ENCODE measurements around the gene FBXO2.

DNA sequence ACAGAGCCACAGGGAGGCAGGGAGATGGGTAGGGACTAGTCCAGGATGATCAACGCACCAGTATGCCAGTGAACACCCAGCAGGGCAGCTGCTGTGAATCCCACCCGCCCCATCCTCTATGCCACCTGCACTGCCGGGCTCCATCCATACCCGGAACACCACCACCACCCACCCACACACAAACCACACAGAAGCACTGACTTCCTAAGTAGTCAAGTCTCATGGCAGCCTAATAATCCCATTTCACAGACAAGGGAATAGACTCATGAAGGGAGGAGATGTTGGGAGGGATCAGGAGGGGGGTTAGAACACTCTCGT is 43.6 kb upstream of the FBXO2 start:
- TF ChIP-seq, protein P1, sequence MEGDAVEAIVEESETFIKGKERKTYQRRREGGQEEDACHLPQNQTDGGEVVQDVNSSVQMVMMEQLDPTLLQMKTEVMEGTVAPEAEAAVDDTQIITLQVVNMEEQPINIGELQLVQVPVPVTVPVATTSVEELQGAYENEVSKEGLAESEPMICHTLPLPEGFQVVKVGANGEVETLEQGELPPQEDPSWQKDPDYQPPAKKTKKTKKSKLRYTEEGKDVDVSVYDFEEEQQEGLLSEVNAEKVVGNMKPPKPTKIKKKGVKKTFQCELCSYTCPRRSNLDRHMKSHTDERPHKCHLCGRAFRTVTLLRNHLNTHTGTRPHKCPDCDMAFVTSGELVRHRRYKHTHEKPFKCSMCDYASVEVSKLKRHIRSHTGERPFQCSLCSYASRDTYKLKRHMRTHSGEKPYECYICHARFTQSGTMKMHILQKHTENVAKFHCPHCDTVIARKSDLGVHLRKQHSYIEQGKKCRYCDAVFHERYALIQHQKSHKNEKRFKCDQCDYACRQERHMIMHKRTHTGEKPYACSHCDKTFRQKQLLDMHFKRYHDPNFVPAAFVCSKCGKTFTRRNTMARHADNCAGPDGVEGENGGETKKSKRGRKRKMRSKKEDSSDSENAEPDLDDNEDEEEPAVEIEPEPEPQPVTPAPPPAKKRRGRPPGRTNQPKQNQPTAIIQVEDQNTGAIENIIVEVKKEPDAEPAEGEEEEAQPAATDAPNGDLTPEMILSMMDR (IDR thresholded peaks at IDR 0.05; ENCODE audit: borderline replicate concordance, extremely low read depth, low read length, poor library complexity, severe bottlenecking): no peak
- TF ChIP-seq EZH2 (IDR thresholded peaks at IDR 0.05; ENCODE audit: borderline replicate concordance, low read depth, low read length, severe bottlenecking): no peak
